Fibroblast of peridontal ligament (primary cell): ENCODE measurements around the gene SETD1B.
"Not testable (repeated sequence)": the region's sequence is repeated elsewhere in the genome, so short reads cannot be mapped to it uniquely, and the experiment has no call there.

Experiments
- DNase-seq: peaks from one replicate; pipeline ENCODE4 v3.0.0-alpha.2; 2010; ENCODE audit errors: extremely low read depth

The SETD1B gene

DNA sequence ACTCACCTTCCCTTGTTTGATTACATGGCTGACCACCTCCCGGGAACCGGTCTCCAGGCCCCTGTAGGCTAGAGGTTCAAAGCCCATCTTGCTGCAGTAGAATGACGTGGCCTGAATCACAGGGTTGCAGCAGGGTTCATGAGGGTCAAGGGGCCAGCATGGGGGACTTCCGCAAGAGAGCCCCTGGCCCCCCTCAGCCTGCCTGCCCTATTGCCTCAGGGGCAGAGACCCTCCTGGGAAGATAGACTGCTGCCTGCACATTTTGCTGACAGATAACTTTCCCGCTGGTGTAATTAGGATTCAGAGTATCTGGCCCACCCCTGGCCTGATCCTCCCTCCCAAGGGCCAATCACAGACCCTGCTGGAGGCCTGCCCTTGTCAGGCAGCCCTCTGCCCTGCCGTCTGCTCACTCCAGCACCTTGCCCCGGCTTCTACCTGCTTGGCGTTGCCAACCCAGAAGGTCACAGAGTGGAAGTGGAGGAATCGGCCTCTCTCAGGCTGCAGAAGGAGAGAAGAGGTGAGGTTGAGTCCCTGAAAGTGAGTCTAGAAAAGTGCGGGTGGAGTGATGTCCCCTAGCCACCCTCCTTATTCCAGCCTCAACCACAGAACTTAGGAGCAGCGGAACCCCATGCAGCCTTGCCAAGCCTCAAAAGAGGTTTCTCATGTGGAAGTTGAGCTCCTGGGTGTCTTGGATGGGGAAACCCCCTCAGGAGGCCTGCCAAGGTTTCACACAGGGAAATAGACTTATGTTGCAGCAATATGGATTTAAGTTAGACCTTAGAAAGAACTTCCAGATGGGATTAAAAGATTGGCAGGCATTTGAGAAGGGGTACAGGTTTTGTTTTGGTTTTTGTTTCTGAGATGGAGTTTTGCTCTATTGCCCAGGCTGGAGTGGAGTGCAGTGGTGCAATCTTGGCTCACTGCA, 53.8 kb downstream of the SETD1B start:
- no peak for DNase-seq

DNA sequence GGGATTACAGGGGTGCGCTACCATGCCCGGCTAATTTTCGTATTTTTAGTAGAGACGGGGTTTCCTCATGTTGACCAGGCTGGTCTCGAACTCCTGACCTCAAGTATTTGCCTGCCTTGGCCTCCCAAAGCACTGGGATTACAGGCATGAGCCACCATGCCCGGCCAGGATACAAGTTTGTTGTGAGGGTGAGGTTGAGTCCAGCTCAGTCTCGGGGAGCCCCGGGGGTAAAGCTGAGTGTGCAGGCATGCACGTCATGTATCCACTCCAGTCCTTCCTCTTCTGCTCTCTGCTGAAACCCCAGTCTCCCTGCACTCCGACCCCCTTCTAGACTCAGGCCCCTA, 54.5 kb downstream of the SETD1B start:
- no peak for DNase-seq

DNA sequence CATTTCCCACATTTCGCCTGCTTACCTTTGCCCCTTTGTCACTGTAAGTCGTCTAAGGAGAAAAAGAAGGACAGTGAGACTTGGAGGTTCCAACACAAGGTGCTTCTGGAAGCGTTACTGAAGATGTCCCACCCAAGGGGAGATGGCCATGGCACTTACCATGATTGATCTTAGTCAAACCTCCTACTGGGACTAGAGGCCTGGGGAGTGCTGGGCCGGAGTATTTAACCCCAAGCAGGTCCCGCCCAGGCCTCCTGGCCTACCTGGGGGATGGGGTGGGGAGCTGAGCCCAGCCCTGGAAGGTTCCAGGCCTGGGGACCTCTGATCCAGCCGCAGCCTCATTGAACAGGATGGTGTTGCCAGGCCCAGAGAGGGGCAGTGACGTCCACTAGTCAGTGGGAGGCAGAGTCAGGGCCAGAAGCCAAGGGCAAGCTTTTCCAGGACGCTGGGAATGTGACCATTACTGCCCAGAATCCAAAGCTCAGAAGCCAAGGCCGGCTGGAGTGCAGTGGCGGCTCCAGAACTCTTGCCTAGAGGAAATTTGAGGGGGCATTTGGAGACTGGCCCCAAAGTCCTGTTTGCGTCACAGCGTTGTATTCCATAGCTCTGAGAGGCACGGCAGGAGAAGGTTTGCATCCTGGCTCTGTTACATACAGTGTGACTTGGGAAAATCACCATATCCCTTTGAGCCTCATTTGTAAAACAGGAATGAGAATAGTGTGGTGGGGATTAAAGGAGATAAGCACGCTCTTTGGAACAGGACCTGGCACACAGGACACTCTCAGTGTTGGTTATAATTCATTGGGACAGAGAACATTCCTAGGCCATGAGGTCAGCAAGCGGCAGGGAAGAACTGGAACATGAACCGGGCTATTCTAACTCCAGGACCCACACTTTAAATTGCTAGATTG, 55.1 kb downstream of the SETD1B start, which contains the start of gene HPD:
Gene HPD (minus strand): TSS at position 198 of the 911 bp plus-strand sequence. CDS start 36 bp downstream, at position 162.
- DNase-seq: peak; percentile 79

DNA sequence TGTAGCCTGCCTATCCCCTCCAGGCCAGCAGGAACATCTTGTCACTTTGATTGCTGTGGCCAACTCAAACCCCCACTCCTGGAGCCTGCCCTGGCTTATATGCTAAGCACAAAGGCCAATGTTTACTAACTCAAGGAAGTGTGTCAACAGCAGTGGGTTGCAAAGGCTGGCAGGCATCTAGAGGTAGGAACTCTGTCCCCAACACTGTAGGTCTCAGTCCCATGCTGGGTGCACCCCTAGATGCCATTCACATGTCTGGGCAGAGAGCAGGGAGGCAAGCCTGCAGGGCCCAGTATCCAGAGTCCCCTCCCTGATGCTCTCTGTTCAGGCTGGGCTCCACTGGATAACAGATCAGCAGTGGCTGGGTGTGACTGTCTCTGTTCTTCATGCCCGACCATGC, 56.4 kb downstream of the SETD1B start:
- no peak for DNase-seq

DNA sequence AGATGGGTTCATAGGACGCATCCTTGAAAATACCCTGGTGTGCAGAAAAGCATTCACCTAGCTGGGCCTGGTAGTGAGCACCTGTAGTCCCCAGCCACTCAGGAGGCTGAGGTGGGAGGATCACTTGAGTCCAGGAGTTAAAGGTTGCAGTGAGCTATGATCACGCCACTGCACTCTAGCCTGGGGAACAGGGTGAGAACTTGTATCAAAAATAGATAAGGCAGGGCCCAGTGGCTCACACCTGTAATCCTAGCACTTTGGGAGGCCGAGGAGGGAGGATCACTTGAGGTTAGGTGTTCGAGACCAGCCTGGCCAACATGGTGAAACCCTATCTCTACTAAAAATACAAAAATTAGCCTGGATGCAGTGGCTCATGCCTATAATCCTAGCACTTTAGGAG, 56.9 kb downstream of the SETD1B start:
- not testable (repeated sequence) for DNase-seq

DNA sequence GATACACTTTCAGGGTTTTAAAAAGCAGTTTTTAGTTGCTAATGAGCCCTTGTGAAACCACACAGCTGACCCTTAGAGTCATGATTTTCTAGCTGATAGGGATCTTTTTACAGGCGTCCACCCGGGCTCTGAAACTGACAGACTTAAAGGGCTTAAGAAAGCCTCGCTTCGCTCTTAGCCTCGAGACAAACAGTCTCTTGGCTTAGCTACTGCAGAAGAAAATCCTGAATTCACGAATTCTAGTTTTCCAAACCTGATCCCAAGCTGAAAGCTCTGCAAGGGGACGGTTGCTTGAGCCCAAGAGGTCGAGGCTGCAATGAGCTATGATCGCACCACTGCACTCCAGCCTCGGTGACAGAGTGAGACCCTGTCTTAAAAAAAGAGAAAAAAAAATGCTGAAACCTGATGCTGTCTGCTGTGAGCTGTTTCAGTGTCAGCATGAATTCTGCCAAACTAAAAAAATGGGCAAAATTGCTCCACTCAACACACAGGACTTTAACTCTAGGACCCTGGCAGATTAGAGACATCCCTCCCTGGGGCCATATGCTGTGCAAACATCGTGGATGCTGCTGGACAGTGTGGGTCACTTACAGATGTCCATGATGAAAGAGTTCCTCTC, 57.9 kb downstream of the SETD1B start:
- DNase-seq: peak; percentile 54

DNA sequence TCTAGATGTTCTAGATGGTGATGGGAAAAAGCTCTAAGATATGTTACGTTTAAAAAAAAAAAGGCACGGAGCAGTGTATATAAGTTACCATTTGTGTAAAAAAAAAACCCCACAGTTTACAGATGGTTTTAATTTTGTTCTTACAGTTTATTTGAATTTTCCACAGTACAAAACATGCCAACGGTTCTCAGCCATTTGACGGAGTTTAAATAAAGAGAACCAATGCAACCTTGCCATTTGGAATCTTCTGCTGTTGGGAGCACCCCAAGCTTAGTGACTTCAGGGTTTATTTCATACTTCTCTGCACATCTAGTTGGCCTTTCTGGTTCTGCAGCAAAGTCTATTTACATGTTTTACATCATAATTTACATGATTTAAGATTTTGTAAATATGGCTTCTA, 62.5 kb downstream of the SETD1B start:
- DNase-seq: peak; percentile 92

DNA sequence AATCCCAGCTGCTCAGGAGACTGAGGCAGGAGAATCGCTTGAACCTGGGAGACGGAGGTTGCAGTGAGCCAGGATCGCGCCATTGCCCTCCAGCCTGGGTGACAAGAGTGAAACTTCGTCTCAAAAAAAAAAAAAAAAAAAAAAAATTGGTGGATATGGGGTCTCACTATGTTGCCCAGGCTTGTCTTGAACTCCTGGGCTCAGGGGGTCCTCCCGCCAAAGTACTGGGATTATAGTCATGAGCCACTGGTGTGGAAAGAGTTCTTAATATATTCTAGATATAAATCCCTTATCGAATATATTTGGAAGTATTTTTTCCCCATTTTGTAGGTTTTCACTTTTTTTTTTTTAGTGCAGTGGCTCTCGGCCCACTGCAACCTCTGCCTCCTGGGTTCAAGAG, 65.4 kb downstream of the SETD1B start:
- not testable (repeated sequence) for DNase-seq

DNA sequence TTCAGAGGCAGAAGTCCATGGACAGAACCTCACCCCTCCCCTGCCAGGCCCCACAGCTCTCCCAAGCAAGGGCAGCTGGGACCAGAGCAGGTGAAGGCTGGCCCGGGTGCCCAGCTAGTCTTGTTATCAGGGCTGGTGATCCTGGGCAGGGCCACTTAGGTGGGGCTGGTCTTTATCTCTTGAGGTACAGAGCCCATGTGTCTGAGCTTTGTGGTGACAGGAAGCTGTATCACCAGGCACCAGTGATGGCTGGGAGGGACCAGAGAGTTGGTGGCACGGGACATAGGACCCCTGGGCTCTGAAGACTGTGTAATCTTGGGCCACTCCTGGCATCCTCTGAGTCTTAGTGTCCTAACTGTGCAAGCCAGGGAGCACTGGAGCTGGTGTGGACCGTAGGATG, 67.7 kb downstream of the SETD1B start:
- no peak for DNase-seq

DNA sequence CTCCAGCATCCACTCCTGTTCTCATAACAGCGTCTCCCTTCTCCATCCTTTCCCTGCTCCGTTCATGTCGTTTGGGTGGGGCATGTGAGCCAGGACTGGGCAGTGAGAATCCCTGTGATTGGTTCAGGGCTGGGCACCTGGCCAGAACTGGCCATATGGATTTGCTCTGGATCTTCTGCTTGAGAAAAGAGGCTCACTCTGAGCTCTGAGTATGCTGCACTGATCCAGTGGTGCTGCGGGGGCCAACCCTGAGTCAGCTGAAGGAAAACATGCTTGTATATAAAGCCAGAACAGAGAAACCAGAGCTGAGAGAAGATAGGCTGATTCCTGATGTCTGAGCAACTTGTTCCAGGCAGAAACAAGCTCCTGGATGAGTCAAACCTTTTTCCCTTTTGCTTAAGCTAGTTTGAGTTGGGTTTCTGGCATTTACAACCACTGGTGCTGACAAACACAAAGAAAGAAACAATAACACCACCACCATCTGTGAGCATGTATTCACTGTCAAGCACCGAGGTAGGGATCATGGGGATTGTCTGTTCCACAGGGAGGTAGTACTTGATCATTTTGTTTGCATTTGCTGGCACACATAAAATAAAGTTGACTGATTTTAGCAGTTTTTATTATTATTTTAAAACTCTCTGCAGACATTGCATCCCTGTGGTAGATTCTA, 68.9 kb downstream of the SETD1B start:
- DNase-seq: peak; percentile 96

DNA sequence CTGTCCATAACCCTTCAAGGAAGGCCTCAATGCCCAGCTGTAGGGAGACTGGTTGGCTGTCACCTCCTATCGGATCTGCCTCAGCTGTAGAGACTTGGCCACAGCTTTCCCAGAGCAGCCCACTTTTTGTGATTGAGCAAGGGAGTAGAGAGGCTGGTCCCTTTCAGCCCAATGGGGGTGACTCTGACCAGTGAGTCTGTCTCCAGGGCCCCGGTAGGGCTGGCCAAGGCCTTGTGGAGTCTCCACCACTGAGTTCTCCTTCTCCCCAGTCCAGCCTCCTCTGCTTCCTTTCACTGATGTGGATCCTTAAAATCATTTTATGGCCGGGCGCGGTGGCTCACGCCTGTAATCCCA, 69.4 kb downstream of the SETD1B start:
- no peak for DNase-seq

DNA sequence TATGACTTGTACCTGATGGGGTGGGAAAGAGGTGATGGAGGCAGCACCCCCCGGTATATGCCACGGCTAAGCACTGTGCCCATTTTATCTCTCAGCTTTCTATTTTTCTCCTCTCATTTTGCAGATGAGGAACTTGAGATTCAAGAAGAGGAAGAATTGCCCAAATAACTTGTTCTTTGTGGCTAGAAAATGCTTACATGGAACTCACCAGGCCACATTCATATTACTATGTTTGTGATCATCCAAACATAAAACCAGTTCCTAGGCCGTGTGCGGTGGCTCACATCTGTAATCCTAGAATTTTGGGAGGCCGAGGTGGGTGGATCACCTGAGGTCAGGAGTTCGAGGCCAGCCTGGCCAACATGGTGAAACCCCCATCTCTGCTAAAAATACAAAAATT, 70.3 kb downstream of the SETD1B start:
- no peak for DNase-seq

DNA sequence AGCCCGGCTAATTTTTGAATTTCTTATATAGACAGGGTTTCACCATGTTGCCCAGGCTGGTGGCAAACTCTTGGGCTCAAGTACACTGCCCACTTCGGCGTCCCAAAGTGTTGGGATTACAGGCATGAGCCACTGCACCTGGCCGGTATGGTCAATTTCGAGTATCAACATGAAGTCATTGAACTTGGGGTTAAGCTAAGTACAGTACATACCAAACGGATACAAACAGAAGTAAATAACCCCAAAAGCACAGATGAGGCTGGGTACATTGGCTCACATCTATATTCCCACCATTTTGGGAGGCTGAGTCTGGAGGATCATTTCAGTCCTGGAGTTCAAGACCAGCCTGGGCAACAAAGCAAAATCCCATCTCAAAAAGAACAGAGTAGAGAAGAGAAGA, 71.8 kb downstream of the SETD1B start:
- no peak for DNase-seq

DNA sequence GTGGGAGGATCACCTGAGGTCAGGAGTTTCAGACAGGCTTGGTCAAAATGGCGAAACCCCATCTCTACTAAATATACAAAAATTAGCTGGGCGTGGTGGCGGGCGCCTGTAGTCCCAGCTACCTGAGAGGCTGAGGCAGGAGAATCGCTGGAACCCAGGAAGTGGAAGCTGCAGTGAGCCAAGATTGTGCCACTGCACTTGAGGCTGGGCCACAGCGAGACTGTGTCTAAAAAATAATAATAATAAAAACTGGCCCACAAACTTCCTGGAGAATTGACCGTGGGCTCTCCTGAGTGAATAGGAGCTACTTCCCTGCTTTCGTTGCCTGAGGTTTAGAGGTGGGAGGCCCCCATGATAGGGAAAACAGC, 72.3 kb downstream of the SETD1B start:
- not testable (repeated sequence) for DNase-seq
